Measurements from ENCODE around the gene MIPOL1.

MIPOL1 gene

GRCh38 chr14:37601865-37602264 lies 404.1 kb downstream of the MIPOL1 start:
- Histone ChIP-seq H3K27me3 (ENCODE audit: insufficient read depth, low read length) (peaks cover 100% of the 10 kb centered on the region), H3K9me3 (ENCODE audit: insufficient read depth, low read depth, low read length) (no peaks in the 10 kb centered on the region)

More at GRCh38 chr14:37601865-37602264, 404.1 kb downstream of the MIPOL1 start:
- no peak overlapping the region for H3K4me3 ChIP-seq (ENCODE audit: low read length)
- no peaks in the 10 kb centered on the region for H3K36me3 ChIP-seq (ENCODE audit: insufficient read depth, low read length)
- H3K9ac ChIP-seq (ENCODE audit: low read depth, low read length): no peak overlapping the region
- 85% methylated on average over 21 of the region's 22 CpGs for WGBS
- peaks cover 15% of the 10 kb centered on the region; the same call in 1 of the 2 replicates for H3K4me1 ChIP-seq (ENCODE audit: insufficient read depth, low read length)
- no peak overlapping the region for H3K27ac ChIP-seq (ENCODE audit: low read depth, low read length)

Measured in HUES64 (cell line).